Mesothelial cell of epicardium (in vitro differentiated cells): ENCODE measurements around the gene PDCD5. TPM values are rescaled to one million over a fixed set of nuclear protein-coding genes. Genes with fewer than 3 reads are reported as not detected.
"Not testable (repeated sequence)": the region's sequence is repeated elsewhere in the genome, so short reads cannot be mapped to it uniquely, and the experiment has no call there.

Source experiments
- DNase-seq, 2 experiments: peaks; one replicate each; pipeline ENCODE4 v3.0.0; 2021; ENCODE audit warnings: low spot score in 2 of 2; ENCODE audit not compliant: unreplicated experiment in 2 of 2
- H3K27ac Mint-ChIP-seq: 2 replicates; pipeline ENCODE4 v1.8.0; 2021; ENCODE audit warnings: mixed read lengths
- H3K27me3 Mint-ChIP-seq: 2 replicates; pipeline ENCODE4 v1.8.0; 2021; ENCODE audit warnings: low read depth, mixed read lengths
- H3K36me3 Mint-ChIP-seq: 2 replicates; pipeline ENCODE4 v1.8.0; 2021; ENCODE audit warnings: mixed read lengths
- H3K4me1 Mint-ChIP-seq: 2 replicates; pipeline ENCODE4 v1.8.0; 2021; ENCODE audit warnings: mixed read lengths
- H3K4me3 Mint-ChIP-seq: 2 replicates; pipeline ENCODE4 v1.8.0; 2021; ENCODE audit warnings: mild to moderate bottlenecking, moderate library complexity, mixed read lengths
- H3K9me3 Mint-ChIP-seq: 2 replicates; pipeline ENCODE4 v1.8.0; 2021; ENCODE audit warnings: mixed read lengths
- total RNA-seq: library from RNA; stranded (reverse); gene quantifications from 3 replicates; pipeline ENCODE4 v1.2.1, GENCODE V29; 2021
- TF ChIP-seq, protein P1 (sequence below): fragments of 200-600 bp; sonication (generic); IDR thresholded peaks from one replicate; pipeline ENCODE4 v1.5.0; 2021; ENCODE audit warnings: antibody characterized with exemption; ENCODE audit not compliant: unreplicated experiment

The PDCD5 gene
- total RNA-seq, 1 donor from 2014 or later = 97.9 TPM

GRCh38 chr19:32573492-32573794 lies 7.5 kb upstream of the PDCD5 start:
- no peaks in the 10 kb centered on the region for H3K36me3 Mint-ChIP-seq
- H3K4me1 Mint-ChIP-seq = peaks cover 2% of the 10 kb centered on the region
- peaks cover 22% of the 10 kb centered on the region for H3K27me3 Mint-ChIP-seq
- no peak overlapping the region for H3K4me3 Mint-ChIP-seq
- no peaks in the 10 kb centered on the region for H3K9me3 Mint-ChIP-seq
- H3K27ac Mint-ChIP-seq = no peak overlapping the region
- DNase-seq = no peak
- TF ChIP-seq, protein P1, sequence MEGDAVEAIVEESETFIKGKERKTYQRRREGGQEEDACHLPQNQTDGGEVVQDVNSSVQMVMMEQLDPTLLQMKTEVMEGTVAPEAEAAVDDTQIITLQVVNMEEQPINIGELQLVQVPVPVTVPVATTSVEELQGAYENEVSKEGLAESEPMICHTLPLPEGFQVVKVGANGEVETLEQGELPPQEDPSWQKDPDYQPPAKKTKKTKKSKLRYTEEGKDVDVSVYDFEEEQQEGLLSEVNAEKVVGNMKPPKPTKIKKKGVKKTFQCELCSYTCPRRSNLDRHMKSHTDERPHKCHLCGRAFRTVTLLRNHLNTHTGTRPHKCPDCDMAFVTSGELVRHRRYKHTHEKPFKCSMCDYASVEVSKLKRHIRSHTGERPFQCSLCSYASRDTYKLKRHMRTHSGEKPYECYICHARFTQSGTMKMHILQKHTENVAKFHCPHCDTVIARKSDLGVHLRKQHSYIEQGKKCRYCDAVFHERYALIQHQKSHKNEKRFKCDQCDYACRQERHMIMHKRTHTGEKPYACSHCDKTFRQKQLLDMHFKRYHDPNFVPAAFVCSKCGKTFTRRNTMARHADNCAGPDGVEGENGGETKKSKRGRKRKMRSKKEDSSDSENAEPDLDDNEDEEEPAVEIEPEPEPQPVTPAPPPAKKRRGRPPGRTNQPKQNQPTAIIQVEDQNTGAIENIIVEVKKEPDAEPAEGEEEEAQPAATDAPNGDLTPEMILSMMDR = no peak

- H3K4me3 Mint-ChIP-seq = no peak overlapping the region
- H3K27ac Mint-ChIP-seq = no peak overlapping the region
- DNase-seq = no peak
- no peaks in the 10 kb centered on the region for H3K36me3 Mint-ChIP-seq
- TF ChIP-seq, protein P1 = no peak
- H3K4me1 Mint-ChIP-seq = peaks cover 3% of the 10 kb centered on the region
- H3K9me3 Mint-ChIP-seq = no peaks in the 10 kb centered on the region
- H3K27me3 Mint-ChIP-seq = peaks cover 19% of the 10 kb centered on the region
Observed at GRCh38 chr19:32576790-32577189, 4.2 kb upstream of the PDCD5 start.

- Mint-ChIP-seq H3K4me1 (peaks cover 13% of the 10 kb centered on the region), H3K27ac (peak overlapping the region; percentile 73), H3K9me3 (no peaks in the 10 kb centered on the region), H3K36me3 (peaks cover 11% of the 10 kb centered on the region), H3K4me3 (peak overlapping the region; percentile 87), H3K27me3 (peaks cover 15% of the 10 kb centered on the region)
- no peak for DNase-seq
- TF ChIP-seq, protein P1 = no peak
Observed at GRCh38 chr19:32580353-32580900, 563 bp upstream of the PDCD5 start.

DNA sequence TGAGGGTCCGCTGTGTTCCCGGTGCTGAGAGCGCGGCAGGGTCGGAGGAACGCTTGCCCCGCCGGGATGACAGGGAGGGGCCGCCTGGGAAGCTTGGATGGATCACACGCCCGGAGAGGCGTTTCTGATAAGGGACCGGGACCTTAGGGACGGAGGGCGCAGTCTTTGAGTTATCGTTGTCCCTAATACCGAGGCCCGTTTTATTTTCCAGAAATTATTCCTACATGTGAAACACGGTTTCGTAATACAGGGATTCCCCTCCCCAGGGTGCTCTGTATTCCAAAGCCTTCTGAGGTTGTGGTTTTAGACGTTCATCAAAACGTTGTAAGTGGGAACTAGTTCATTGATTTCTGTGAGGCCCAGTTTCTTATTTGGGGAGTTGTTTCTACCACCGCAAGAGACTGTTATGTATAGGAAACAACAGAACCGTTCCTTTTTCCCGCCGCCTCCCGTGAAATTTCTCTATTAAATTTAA lies 752 bp downstream of the PDCD5 start:
- H3K27me3 Mint-ChIP-seq = peaks cover 11% of the 10 kb centered on the region
- H3K4me1 Mint-ChIP-seq = peaks cover 13% of the 10 kb centered on the region
- H3K4me3 Mint-ChIP-seq = peak overlapping the region; percentile 86
- peak overlapping the region; percentile 69 for H3K27ac Mint-ChIP-seq
- H3K9me3 Mint-ChIP-seq = no peaks in the 10 kb centered on the region
- DNase-seq = no peak
- TF ChIP-seq, protein P1 = no peak
- H3K36me3 Mint-ChIP-seq = peaks cover 19% of the 10 kb centered on the region

- peaks cover 52% of the 10 kb centered on the region for H3K36me3 Mint-ChIP-seq
- DNase-seq, H3K27ac Mint-ChIP-seq, H3K9me3 Mint-ChIP-seq, H3K4me3 Mint-ChIP-seq, H3K27me3 Mint-ChIP-seq, H3K4me1 Mint-ChIP-seq: not testable (repeated sequence)
Observed at GRCh38 chr19:32587747-32588504, 6.9 kb downstream of the PDCD5 start.

DNA sequence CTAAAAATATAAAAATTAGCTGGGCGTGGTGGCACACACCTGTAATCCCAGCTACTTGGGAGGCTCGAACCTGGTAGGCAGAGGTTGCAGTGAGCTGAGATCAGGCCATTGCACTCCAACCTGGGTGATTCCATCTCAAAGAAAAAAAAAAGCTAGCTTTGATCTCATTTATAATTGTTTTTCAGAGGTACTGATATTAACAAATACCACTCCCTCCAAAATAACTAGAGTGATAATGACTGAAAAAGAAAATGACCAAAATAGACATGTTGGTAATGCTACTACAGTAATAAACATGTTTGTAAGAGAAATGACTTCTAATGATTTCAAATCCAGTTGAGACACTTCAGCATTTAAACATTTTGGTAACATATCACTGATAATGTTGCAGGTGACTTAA lies 13.0 kb downstream of the PDCD5 start:
- Mint-ChIP-seq H3K36me3 (peaks cover 53% of the 10 kb centered on the region), H3K9me3 (peaks cover 9% of the 10 kb centered on the region), H3K4me3 (no peak overlapping the region), H3K27ac (no peak overlapping the region), H3K4me1 (no peaks in the 10 kb centered on the region), H3K27me3 (no peaks in the 10 kb centered on the region)
- no peak for DNase-seq
- TF ChIP-seq, protein P1 = no peak
